ENCODE data around the gene SLC37A1.

SLC37A1 gene

GRCh38 chr21:42571391-42572150 lies 57.9 kb downstream of the SLC37A1 start:
- in situ Hi-C loops (cut with MboI; ENCODE audit: low sequenced_read_pairs) = no loop called here

DNA sequence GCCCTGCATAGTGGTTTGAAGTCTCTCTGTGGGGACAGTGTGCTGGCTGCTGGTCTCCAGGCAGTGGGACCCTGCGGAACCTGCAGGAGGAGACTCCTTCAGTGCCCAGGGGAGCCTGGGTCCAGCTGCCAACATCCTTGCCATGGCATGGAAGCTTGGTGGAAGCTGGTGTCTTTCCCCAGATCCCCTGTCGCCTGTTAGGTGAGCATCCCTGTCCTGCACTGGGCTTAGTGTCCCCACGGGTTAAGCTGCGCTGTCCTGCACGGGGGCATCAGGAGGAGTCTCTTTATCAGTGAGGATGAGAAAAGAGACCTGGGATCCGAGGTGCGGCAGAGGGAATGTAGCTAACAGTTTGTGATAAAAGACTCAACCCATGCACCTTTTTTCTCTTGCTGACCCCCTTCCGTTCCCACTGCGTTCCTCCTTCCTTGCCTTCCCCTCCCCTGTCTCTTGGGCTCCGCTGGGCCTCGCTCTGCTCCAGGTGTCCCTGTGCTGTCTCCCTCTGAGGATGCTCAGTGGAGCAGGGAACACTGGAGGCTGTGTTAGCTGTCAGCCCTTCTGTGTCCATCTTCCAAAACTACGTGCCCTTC lies 59.3 kb downstream of the SLC37A1 start:
- in situ Hi-C loops (cut with MboI; ENCODE audit: low sequenced_read_pairs) = no loop called here

GRCh38 chr21:42574234-42575027 lies 60.8 kb downstream of the SLC37A1 start:
- in situ Hi-C loops (cut with MboI; ENCODE audit: low sequenced_read_pairs) = no loop called here

- in situ Hi-C loops (cut with MboI; ENCODE audit: low sequenced_read_pairs) = no loop called here
These were observed 61.5 kb downstream of the SLC37A1 start for GRCh38 chr21:42575111-42575510.

DNA sequence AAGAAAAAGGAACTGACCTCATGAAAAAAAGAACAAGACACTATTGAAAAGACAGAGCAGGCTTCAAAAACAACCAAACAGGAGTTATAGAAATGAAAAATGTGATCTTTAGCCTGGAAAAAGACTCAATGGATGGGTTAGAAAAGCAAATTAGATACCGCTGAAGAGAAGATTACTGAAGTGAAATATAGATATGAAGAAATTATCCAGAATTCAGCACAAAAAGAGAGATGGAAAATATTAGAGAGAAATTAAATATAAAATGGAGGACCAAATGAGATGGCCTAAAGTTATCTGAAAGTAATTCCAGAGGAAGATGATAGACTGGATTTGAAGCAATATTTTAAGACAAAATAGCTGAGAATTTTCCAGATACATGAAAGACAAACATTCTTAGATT lies 63.0 kb downstream of the SLC37A1 start:
- in situ Hi-C loops (cut with MboI; ENCODE audit: low sequenced_read_pairs) = no loop called here

- in situ Hi-C loops (cut with MboI; ENCODE audit: low sequenced_read_pairs) = no loop called here
These were observed 64.4 kb downstream of the SLC37A1 start for GRCh38 chr21:42578034-42578433.

GRCh38 chr21:42578761-42579415 lies 65.2 kb downstream of the SLC37A1 start:
- in situ Hi-C loops (cut with MboI; ENCODE audit: low sequenced_read_pairs) = no loop called here

DNA sequence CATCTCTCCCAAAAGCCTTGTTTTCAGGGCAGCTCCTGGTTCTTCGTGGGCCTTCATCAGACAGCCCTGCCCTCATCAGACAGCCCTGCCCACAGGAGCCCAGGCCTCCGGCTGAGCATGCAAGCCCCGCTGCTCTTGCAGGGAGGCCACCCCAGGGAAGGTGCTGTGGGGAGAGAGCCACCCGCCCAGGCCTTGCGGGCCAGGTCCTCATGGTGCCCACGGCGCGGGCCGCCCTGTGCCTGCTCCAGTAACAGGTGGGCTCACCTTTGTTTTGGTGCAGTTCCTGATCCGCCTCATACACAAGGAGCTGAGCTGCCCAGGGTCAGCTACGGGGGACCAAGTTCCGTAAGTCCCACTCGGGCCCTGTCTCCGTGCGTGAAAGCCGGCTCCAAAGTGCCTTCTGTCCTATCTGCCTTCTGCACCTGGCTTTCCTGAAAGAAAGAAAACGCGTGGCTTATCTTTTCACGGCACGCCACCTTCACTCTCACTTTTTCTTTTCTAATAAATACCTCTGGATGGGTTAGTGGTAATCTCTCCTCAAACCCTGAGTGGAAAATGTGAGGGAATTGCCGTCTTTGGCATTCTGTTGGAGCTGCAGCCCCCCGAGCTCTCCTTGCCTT lies 65.9 kb downstream of the SLC37A1 start:
- in situ Hi-C loops (cut with MboI; ENCODE audit: low sequenced_read_pairs) = no loop called here

DNA sequence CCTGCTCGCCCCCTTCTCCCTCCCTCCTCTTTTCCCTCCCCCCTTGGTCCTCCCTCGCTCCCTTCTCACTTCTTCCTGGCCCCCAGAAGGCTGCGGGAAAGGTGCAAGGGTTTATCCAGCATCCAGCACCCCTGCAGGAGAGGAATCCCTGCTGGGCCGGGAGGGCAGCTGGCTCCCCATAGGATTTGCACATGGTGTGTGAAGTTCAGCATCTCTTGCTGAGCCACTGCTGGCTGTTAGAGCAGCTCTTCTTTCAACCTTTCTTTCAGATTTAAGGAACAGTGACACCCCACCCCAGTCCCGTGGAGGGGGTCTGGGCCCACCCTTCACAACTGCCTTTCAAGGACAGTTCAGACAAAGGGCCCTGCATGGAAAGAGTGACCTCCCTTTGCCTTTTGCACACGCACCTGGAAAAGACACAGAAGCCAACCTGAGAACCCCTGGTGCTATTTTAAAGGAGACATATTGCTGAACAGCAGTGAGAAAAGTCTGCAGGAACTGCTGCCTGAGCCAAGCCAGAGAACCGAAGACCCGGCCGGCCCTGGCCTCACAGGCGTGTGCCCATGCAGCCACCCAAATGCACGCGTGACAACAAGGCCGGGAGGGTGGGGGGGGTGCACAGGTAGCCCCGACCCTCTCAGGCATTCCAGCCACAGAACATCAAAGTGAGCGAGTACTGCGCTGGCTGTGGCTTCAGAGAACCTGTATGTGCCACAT lies 66.6 kb downstream of the SLC37A1 start:
- in situ Hi-C loops (cut with MboI; ENCODE audit: low sequenced_read_pairs) = no loop called here

GRCh38 chr21:42580793-42581321 lies 67.2 kb downstream of the SLC37A1 start:
- in situ Hi-C loops (cut with MboI; ENCODE audit: low sequenced_read_pairs) = no loop called here

GRCh38 chr21:42581336-42581992 lies 67.8 kb downstream of the SLC37A1 start:
- in situ Hi-C loops (cut with MboI; ENCODE audit: low sequenced_read_pairs) = no loop called here

GRCh38 chr21:42581993-42582786 lies 68.5 kb downstream of the SLC37A1 start:
- in situ Hi-C loops (cut with MboI; ENCODE audit: low sequenced_read_pairs) = no loop called here

- in situ Hi-C loops (cut with MboI; ENCODE audit: low sequenced_read_pairs) = no loop called here
These were observed 69.3 kb downstream of the SLC37A1 start for GRCh38 chr21:42582787-42583476.

GRCh38 chr21:42583477-42584295 lies 70.0 kb downstream of the SLC37A1 start:
- in situ Hi-C loops (cut with MboI; ENCODE audit: low sequenced_read_pairs) = no loop called here

GRCh38 chr21:42584296-42584641 lies 70.6 kb downstream of the SLC37A1 start:
- in situ Hi-C loops (cut with MboI; ENCODE audit: low sequenced_read_pairs) = no loop called here

- in situ Hi-C loops (cut with MboI; ENCODE audit: low sequenced_read_pairs) = no loop called here
These were observed 72.2 kb downstream of the SLC37A1 start for GRCh38 chr21:42585881-42586280.

DNA sequence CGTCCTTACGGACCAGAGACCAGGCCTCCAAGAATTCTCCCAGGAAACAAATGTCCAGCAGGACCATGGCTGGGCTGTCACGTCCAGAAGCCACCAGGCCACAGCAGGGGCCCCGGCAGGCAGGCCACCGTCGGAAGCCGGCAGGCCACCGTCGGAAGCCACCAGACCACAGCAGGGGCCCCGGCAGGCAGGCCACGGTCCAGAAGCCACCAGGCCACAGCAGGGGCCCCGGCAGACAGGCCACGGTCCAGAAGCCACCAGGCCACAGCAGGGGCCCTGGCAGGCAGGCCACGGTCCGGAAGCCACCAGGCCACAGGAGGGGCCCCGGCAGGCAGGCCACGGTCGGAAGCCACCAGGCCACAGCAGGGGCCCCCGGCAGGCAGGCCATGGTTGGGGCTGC lies 72.8 kb downstream of the SLC37A1 start:
- in situ Hi-C loops (cut with MboI; ENCODE audit: low sequenced_read_pairs) = no loop called here
